Measurements from ENCODE around the gene PLA2R1.

The PLA2R1 gene

DNA sequence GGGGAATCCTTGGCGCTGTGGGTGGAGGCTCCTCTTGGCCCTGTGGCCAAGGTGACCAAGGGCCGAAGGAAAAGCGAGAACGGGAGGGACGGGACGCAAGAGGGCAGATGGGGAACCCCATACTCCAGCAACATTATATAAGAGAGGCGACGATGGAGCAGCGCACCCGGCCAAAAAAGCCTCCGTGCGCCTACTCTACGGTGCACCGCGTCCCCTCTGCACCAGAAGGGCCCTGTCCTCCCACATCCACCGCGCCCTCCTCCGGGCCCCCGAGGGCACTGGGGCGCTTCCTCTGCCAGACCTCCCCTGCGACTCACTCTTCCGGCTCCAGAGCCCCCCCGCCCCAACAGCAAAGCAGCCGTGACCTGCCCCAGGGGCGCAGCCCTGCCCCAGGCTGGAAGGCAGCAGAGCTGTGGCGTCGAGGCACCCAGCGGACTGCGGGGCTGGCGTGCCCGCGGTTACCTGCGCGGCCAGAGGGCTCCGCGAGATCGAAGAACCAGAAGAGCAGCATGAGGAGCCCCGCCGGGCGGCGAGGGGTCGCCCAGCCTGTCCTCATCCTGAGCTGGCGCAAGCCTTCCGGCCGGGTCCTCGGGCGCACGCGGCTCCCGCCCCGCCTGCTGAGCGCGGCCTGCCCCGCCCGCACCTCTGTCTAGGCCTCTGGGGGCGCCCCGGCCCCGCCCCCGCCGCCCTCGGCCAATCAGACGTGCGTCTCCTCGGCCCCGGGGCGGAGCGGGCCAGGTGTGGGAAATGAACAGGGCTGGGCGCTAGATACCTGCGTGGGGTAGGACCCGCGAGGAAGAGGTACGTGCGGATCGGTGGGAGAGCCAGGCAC, 158.1 kb downstream of the PLA2R1 start, which contains the start of gene LY75:
Gene LY75, minus strand, starts transcription at position 630 of the 832 bp plus-strand sequence.
- no peaks in the 10 kb centered on the region for H3K9me3 ChIP-seq (ENCODE audit: severe bottlenecking)
- TF ChIP-seq, protein P1, sequence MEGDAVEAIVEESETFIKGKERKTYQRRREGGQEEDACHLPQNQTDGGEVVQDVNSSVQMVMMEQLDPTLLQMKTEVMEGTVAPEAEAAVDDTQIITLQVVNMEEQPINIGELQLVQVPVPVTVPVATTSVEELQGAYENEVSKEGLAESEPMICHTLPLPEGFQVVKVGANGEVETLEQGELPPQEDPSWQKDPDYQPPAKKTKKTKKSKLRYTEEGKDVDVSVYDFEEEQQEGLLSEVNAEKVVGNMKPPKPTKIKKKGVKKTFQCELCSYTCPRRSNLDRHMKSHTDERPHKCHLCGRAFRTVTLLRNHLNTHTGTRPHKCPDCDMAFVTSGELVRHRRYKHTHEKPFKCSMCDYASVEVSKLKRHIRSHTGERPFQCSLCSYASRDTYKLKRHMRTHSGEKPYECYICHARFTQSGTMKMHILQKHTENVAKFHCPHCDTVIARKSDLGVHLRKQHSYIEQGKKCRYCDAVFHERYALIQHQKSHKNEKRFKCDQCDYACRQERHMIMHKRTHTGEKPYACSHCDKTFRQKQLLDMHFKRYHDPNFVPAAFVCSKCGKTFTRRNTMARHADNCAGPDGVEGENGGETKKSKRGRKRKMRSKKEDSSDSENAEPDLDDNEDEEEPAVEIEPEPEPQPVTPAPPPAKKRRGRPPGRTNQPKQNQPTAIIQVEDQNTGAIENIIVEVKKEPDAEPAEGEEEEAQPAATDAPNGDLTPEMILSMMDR (IDR thresholded peaks at IDR 0.05; ENCODE audit: poor library complexity, severe bottlenecking) = no peak
- no peak within 1 kb of the TSS for H3K27ac ChIP-seq (ENCODE audit: poor library complexity, severe bottlenecking)
- DNase-seq (ENCODE audit: low spot score) = no peak
- H3K36me3 ChIP-seq (ENCODE audit: low read depth) = no peaks in the 10 kb centered on the region
- no peak within 1 kb of the TSS for H3K4me3 ChIP-seq (ENCODE audit: severe bottlenecking)
- no peaks in the 10 kb centered on the region for H3K4me1 ChIP-seq (ENCODE audit: insufficient read depth, poor library complexity, severe bottlenecking)
- H3K27me3 ChIP-seq (ENCODE audit: insufficient read depth, poor library complexity, severe bottlenecking) = no peaks in the 10 kb centered on the region
- peak; percentile 40; the same call in 2 of the 3 replicates for ATAC-seq (ENCODE audit: low read depth)

DNA sequence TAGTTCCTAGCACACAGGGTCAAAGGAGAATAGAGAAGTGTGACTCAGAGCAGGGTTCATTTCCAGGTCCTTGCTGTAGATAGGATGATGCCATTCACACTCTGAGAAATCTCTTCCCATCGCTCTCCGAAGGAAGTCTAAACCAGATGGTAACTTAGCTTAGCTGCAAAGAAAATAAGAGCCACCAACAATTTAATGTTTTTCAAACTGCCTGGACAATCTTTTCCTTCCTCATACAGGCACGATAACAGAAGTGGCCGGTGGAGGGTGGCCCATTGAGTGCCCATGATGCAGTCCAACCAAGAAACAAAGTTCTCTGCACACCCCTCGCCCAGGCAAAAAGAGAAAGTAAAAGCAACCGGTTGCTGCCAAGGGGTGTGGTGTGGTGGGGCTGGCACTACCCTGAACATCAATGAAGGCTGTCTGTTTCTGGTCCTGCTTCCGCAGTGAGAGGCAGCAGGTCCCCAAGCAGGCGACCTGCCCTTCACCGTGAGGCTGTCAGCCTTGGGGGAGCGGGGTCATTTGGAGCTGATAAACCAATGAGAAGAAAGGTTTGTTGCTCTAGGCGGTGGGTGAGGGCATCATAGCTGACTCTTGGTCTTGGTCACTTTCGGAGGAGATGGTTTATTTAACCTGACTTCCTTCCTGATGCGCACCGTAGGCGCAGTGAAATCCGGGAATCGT, 158.8 kb downstream of the PLA2R1 start:
- H3K36me3 ChIP-seq (ENCODE audit: low read depth) = no peaks in the 10 kb centered on the region

DNA sequence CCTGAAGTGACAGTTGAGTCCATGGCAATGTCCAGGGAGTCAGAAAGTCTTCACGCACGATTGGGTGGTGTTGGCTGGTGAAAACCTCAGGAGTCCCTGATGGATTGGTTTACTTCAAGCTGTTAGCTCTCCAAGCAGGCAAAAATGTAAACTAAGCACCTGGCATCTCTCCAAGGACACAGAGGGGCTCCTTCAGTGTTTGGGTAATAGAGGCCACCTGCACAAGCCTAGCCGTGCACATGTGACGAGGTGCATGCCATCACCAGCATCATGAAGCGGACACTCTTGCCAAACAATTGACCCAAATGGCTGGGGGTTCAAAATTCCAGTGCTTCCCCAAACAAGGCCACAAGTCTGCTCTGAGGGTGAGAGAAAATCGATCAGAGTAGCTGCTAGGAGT, 159.7 kb downstream of the PLA2R1 start:
- DNase-seq (ENCODE audit: low spot score) (no peak), ATAC-seq (ENCODE audit: low read depth) (no peak)
- Histone ChIP-seq H3K27me3 (ENCODE audit: insufficient read depth, poor library complexity, severe bottlenecking) (no peaks in the 10 kb centered on the region), H3K4me1 (ENCODE audit: insufficient read depth, poor library complexity, severe bottlenecking) (no peaks in the 10 kb centered on the region), H3K27ac (ENCODE audit: poor library complexity, severe bottlenecking) (no peak overlapping the region), H3K36me3 (ENCODE audit: low read depth) (no peaks in the 10 kb centered on the region), H3K4me3 (ENCODE audit: severe bottlenecking) (no peak overlapping the region), H3K9me3 (ENCODE audit: severe bottlenecking) (no peaks in the 10 kb centered on the region)
- TF ChIP-seq, protein P1 (IDR thresholded peaks at IDR 0.05; ENCODE audit: poor library complexity, severe bottlenecking) = no peak

More for the DNA sequence above, 158.8 kb downstream of the PLA2R1 start:
- DNase-seq (ENCODE audit: low spot score) (no peak), ATAC-seq (ENCODE audit: low read depth) (no peak)
- Histone ChIP-seq H3K9me3 (ENCODE audit: severe bottlenecking) (no peaks in the 10 kb centered on the region), H3K27ac (ENCODE audit: poor library complexity, severe bottlenecking) (no peak overlapping the region), H3K27me3 (ENCODE audit: insufficient read depth, poor library complexity, severe bottlenecking) (no peaks in the 10 kb centered on the region), H3K4me3 (ENCODE audit: severe bottlenecking) (no peak overlapping the region), H3K4me1 (ENCODE audit: insufficient read depth, poor library complexity, severe bottlenecking) (no peaks in the 10 kb centered on the region)
- TF ChIP-seq, protein P1 (IDR thresholded peaks at IDR 0.05; ENCODE audit: poor library complexity, severe bottlenecking) = no peak

DNA sequence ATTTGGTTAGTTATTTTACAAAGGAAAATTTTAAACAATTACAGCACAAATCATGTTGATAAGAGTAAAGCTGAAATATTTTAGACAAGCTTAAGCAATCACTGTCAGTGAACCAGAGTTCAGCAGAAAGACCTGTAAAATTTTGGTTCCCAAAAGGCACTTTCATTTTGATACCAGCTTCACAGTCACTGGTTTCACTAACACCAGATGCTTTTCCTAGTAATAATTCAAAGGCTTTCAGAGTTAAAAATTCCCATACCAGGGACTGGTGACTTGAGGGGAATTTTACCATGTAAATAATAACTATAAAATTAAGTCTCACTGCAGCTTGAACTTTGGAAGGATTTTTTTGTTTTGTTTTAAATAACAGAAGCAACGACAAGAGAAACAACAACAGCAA, 162.1 kb downstream of the PLA2R1 start:
- no peaks in the 10 kb centered on the region for H3K9me3 ChIP-seq (ENCODE audit: severe bottlenecking)
- DNase-seq (ENCODE audit: low spot score) = no peak
- H3K27ac ChIP-seq (ENCODE audit: poor library complexity, severe bottlenecking) = no peak overlapping the region

More for the DNA sequence above, 162.1 kb downstream of the PLA2R1 start:
- no peak for ATAC-seq (ENCODE audit: low read depth)
- H3K4me3 ChIP-seq (ENCODE audit: severe bottlenecking) = no peak overlapping the region
- no peaks in the 10 kb centered on the region for H3K36me3 ChIP-seq (ENCODE audit: low read depth)
- H3K27me3 ChIP-seq (ENCODE audit: insufficient read depth, poor library complexity, severe bottlenecking) = no peaks in the 10 kb centered on the region
- TF ChIP-seq, protein P1 (IDR thresholded peaks at IDR 0.05; ENCODE audit: poor library complexity, severe bottlenecking) = no peak
- no peaks in the 10 kb centered on the region for H3K4me1 ChIP-seq (ENCODE audit: insufficient read depth, poor library complexity, severe bottlenecking)
